Endodermal cell (in vitro differentiated cells): ENCODE measurements around the gene PCF11. TPM values are rescaled to one million over a fixed set of nuclear protein-coding genes. Genes with fewer than 3 reads are reported as not detected.

Experiments used
- DNase-seq: peaks from one replicate; pipeline ENCODE4 v3.0.0-alpha.2; 2017
- H3K27ac ChIP-seq: 2 replicates; pipeline ENCODE4 v1.5.1; 2013; ENCODE audit warnings: mild to moderate bottlenecking, low read depth, low read length, moderate library complexity
- H3K27me3 ChIP-seq: 2 replicates; pipeline ENCODE4 v1.6.1; 2013; ENCODE audit warnings: mild to moderate bottlenecking, low read length, moderate library complexity; ENCODE audit not compliant: insufficient read depth, control insufficient read depth, poor library complexity, severe bottlenecking
- H3K36me3 ChIP-seq: 2 replicates; pipeline ENCODE4 v1.7.0; 2013; ENCODE audit warnings: mild to moderate bottlenecking, low read length, moderate library complexity; ENCODE audit not compliant: control insufficient read depth, insufficient read depth
- H3K4me1 ChIP-seq: one replicate; pipeline ENCODE4 v1.7.0; 2013; ENCODE audit warnings: low read length; ENCODE audit not compliant: control insufficient read depth, insufficient read depth
- H3K4me3 ChIP-seq: 2 replicates; pipeline ENCODE4 v1.5.1; 2013; ENCODE audit warnings: mild to moderate bottlenecking, low read length, moderate library complexity
- H3K9ac ChIP-seq: 2 replicates; pipeline ENCODE4 v1.6.1; 2013; ENCODE audit warnings: mild to moderate bottlenecking, low read length, moderate library complexity; ENCODE audit not compliant: poor library complexity, severe bottlenecking; ENCODE audit errors: extremely low read depth
- H3K9me3 ChIP-seq: 2 replicates; pipeline ENCODE4 v1.6.1; 2013; ENCODE audit warnings: mild to moderate bottlenecking, low read length, moderate library complexity; ENCODE audit not compliant: control insufficient read depth
- H3K27ac Mint-ChIP-seq: 2 replicates; pipeline ENCODE4 v1.8.0; 2020; ENCODE audit warnings: mixed read lengths
- H3K27me3 Mint-ChIP-seq: 2 replicates; pipeline ENCODE4 v1.8.0; 2021; ENCODE audit warnings: mild to moderate bottlenecking, mixed read lengths; ENCODE audit not compliant: insufficient read depth
- H3K36me3 Mint-ChIP-seq: 2 replicates; pipeline ENCODE4 v1.8.0; 2020; ENCODE audit warnings: low read depth, mixed read lengths
- H3K4me1 Mint-ChIP-seq: 2 replicates; pipeline ENCODE4 v1.8.0; 2020; ENCODE audit warnings: mixed read lengths
- H3K4me3 Mint-ChIP-seq: 2 replicates; pipeline ENCODE4 v1.8.0; 2020; ENCODE audit warnings: mild to moderate bottlenecking, moderate library complexity, mixed read lengths
- H3K9me3 Mint-ChIP-seq: 2 replicates; pipeline ENCODE4 v1.8.0; 2020; ENCODE audit warnings: mild to moderate bottlenecking, mixed read lengths
- WGBS, 2 experiments: methylation state at CpG; one replicate each; pipeline versions ENCODE4 v1.1.5 to v1.1.7; 2013; ENCODE audit warnings: missing lambda C conversion rate in 2 of 2, mixed read lengths in 1 of 2; ENCODE audit not compliant: insufficient coverage in 1 of 2, insufficient read length in 1 of 2; 5-methylcytosine and 5-hydroxymethylcytosine counted together
- total RNA-seq, 2 donors: library from RNA; stranded (reverse); fragmentation: NEBNext Ultra II Directional in 1 of 2; extraction: Animal tissue kit (Norgen Biotek cat#: 25700) in 1 of 2; gene quantifications; 2 replicates in 1 of 2; 3 replicates in 1 of 2; pipeline ENCODE4 v1.2.1, GENCODE V29; 2021
- TF ChIP-seq, protein P1 (sequence below): fragments of 200-600 bp; sonication (generic); conservative IDR thresholded peaks from 2 replicates; pipeline ENCODE4 v1.5.0; 2021; ENCODE audit warnings: antibody characterized with exemption, mild to moderate bottlenecking

PCF11 gene
- total RNA-seq, 2 donors from 2014 or later = 52.7 to 67.7 TPM

DNA sequence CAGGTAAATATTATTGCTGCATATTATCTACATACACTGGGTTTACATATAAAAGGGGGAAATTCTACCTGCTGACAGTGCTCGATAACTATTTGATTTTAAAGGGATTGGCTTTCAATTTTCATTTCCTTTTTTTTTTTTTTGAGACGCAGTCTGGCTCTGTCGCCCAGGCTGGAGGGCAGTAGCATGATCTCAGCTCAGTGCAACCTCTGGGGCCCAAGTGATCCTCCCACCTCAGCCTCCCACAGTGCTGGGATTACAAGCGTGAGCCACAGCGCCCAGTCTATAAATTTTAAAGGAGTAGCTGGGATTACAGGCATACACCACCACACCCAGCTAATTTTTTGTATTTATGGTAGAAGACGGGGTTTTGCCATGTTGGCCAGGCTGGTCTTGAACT, 3.2 kb upstream of the PCF11 start:
- 73 to 95% methylated on average over 3 to 6 of the region's 6 CpGs for WGBS, 2 experiments
- TF ChIP-seq, protein P1, sequence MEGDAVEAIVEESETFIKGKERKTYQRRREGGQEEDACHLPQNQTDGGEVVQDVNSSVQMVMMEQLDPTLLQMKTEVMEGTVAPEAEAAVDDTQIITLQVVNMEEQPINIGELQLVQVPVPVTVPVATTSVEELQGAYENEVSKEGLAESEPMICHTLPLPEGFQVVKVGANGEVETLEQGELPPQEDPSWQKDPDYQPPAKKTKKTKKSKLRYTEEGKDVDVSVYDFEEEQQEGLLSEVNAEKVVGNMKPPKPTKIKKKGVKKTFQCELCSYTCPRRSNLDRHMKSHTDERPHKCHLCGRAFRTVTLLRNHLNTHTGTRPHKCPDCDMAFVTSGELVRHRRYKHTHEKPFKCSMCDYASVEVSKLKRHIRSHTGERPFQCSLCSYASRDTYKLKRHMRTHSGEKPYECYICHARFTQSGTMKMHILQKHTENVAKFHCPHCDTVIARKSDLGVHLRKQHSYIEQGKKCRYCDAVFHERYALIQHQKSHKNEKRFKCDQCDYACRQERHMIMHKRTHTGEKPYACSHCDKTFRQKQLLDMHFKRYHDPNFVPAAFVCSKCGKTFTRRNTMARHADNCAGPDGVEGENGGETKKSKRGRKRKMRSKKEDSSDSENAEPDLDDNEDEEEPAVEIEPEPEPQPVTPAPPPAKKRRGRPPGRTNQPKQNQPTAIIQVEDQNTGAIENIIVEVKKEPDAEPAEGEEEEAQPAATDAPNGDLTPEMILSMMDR = no peak
- peaks cover 3% of the 10 kb centered on the region for H3K36me3 ChIP-seq
- peaks cover 2% of the 10 kb centered on the region for H3K27me3 Mint-ChIP-seq
- H3K4me3 Mint-ChIP-seq = no peak overlapping the region
- H3K27ac Mint-ChIP-seq = no peak overlapping the region
- H3K9ac ChIP-seq = no peak overlapping the region
- peaks cover under 1% of the 10 kb centered on the region for H3K4me1 Mint-ChIP-seq
- no peak overlapping the region for H3K4me3 ChIP-seq
- H3K4me1 ChIP-seq = no peaks in the 10 kb centered on the region
- no peaks in the 10 kb centered on the region for H3K9me3 ChIP-seq
- no peak for DNase-seq
- no peaks in the 10 kb centered on the region for H3K27me3 ChIP-seq
- H3K27ac ChIP-seq = no peak overlapping the region
- H3K36me3 Mint-ChIP-seq = peaks cover 8% of the 10 kb centered on the region
- H3K9me3 Mint-ChIP-seq = no peaks in the 10 kb centered on the region

DNA sequence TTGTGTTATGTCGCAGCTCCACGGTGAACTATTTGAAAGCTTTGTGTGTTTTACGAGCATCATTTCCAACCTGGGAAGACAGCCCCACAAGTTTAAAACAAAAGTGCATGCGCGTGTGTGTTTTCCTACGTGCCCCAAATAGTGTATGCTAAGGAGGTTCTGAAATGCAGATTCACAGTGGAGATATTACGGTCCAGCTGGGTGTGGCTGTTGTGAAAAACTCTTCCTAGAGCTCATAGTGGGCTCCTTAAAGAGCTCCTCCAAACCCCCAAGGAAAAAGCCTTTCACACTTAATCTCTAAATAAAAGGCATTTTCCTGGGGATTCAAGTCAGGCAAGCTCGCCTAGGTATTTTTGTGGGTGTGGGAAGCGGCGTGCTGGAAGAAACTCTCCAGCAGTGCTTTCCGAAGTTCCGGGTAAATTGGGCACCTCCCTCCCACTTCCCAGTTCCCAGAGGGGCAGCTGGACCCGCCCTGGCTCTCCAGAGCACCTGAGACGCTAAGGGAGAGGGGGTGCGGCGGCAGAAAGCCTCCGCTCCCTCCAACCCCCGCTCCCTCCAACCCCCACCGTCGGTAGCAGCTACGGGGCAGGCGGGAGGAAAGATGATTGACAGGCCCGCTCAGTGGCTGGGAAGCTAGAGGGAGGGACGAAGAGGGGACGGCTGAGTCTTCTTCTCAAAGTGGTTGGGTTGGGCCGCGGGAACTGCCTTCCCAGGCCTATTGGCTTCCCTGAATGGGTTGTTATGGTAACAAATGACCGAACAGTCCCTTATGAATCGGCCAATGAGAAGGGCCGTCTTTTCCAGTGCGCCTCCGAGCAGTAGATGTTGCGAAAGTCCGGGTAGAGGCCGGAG, 561 bp upstream of the PCF11 start:
- H3K4me3 ChIP-seq = peak overlapping the region; percentile 98
- peak; percentile 99 for DNase-seq
- H3K9me3 ChIP-seq = no peaks in the 10 kb centered on the region
- Mint-ChIP-seq H3K27me3 (peaks cover 2% of the 10 kb centered on the region), H3K4me1 (peaks cover 25% of the 10 kb centered on the region), H3K36me3 (peaks cover 19% of the 10 kb centered on the region), H3K4me3 (peak overlapping the region; percentile 100), H3K27ac (peak overlapping the region; percentile 95), H3K9me3 (no peaks in the 10 kb centered on the region)
- H3K36me3 ChIP-seq = peaks cover 27% of the 10 kb centered on the region
- peak overlapping the region; percentile 36 for H3K9ac ChIP-seq
- peaks cover 7% of the 10 kb centered on the region for H3K4me1 ChIP-seq
- 2 to 15% methylated on average over 11 to 33 of the region's 35 CpGs for WGBS, 2 experiments
- H3K27me3 ChIP-seq = no peaks in the 10 kb centered on the region
- H3K27ac ChIP-seq = peak overlapping the region; percentile 73
- TF ChIP-seq, protein P1 = no peak

DNA sequence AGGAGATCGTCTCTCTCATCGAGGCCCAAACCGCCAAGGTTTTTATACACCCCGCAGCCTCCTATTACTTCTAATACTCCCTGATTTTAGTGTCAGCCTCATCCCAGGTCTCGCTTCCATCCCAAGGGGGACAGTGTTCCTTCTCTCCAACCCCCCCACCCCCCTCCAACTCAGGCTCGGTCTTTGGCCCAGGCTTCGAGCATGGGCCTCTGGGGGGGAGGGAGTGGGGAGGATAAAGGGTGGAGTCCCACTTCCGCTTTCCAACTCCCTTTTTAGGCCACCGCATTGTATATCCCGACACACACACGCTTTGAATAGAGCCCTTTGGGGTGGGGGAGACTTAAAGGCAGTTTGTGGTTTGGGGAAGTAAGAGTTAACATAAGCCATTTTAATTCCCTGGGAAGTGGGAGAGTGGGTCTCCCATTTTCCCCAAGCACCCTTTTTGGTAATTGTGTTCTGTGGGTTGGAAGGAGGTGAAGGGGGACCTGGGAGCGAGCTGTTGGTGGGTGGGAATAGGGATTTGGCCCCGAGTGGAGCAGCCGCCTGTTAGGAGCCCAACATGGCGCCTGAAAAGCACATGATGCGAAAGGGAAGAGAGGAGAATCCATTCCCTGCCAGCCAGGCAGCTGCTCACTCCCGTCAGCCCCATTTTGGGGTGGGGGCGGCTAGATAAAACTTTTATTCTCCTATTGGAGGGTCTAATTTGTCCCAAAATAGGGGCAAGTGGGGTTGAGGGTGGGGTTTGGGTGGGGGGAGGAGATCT, 844 bp downstream of the PCF11 start:
- peak overlapping the region; percentile 100 for H3K27ac Mint-ChIP-seq
- peak overlapping the region; percentile 98 for H3K9ac ChIP-seq
- H3K9me3 ChIP-seq = no peaks in the 10 kb centered on the region
- H3K27me3 Mint-ChIP-seq = peaks cover 2% of the 10 kb centered on the region
- peak overlapping the region; percentile 100 for H3K4me3 Mint-ChIP-seq
- H3K36me3 ChIP-seq = peaks cover 41% of the 10 kb centered on the region
- 0% methylated on average over 4 to 16 of the region's 18 CpGs for WGBS, 2 experiments
- TF ChIP-seq, protein P1 = no peak
- H3K4me3 ChIP-seq = peak overlapping the region; percentile 98
- H3K4me1 Mint-ChIP-seq = peaks cover 34% of the 10 kb centered on the region
- H3K9me3 Mint-ChIP-seq = no peaks in the 10 kb centered on the region
- no peaks in the 10 kb centered on the region for H3K27me3 ChIP-seq
- H3K36me3 Mint-ChIP-seq = peaks cover 23% of the 10 kb centered on the region
- peaks cover 7% of the 10 kb centered on the region for H3K4me1 ChIP-seq
- peak overlapping the region; percentile 99 for H3K27ac ChIP-seq
- peak; percentile 80 for DNase-seq
